HG02885 (cell line): Measurements from ENCODE around the gene CAMK2A.
A peak's percentile ranks its signal among the peaks of the same experiment; 100 is the strongest.
"Not testable (repeated sequence)": the region's sequence is repeated elsewhere in the genome, so short reads cannot be mapped to it uniquely, and the experiment has no call there.

Source experiments
- ATAC-seq: cut with Tn5 transposase; IDR thresholded peaks from one replicate; pipeline ENCODE4 v1.9.1; 2021; ENCODE audit warnings: mild to moderate bottlenecking; ENCODE audit not compliant: unreplicated experiment, poor library complexity

The CAMK2A gene

DNA sequence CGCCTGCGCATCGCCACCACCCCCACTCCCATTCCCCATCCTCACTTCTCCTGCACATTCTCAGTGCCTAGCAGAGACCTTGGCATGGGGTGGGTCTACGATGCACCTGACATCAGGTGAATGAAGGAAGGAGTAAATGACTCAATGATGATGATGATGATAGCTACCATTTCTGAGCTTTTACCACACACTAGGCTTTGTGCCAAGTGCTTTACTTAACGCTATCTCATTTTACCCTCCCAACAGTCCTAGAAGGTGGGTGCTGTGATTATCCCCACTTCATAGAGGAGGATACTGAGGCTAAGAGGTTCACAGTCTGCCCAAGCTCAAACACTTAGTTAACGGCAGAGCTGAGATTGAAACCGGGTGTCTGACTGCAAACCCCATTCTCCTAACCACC lies 27.1 kb downstream of the CAMK2A start:
- no peak for ATAC-seq

DNA sequence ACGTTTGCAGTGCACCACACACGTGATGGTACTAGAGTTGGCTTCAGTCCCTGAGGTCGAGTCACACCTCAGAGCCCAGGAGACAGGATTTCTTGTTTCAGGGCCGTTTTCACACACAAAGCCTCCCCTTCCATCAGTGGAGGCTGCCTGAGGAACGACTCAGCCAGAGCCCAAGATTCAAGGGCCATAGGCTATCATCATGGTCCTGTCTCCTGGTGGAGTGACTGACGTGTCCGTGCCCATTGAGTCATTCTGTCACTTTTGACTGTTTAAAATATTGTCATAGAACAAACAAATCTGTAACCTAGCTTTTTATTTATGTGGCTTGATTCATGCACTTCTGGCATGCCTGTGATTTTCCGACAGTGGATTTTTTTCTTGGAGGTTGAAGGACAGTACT lies 28.3 kb downstream of the CAMK2A start:
- no peak for ATAC-seq

DNA sequence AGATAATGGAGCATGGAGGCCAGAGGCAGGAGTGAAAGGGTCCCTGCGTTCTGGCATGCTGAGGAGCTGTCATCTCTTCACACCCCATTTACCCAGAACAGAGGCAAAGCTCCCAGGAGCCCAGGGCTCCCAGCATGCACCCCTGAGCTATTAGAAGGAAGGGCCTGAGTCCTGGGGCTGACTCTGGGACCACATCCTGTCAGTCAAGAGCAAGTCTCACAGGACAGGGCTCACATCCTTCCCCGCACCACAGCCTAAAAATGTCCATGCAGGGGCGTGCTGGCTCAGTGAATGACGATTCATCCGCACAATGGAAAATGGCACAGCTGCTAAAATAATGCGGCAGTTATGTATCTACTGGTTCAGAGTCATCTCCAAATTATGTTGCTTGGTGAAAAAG lies 31.4 kb downstream of the CAMK2A start:
- ATAC-seq, result peak; percentile 60

DNA sequence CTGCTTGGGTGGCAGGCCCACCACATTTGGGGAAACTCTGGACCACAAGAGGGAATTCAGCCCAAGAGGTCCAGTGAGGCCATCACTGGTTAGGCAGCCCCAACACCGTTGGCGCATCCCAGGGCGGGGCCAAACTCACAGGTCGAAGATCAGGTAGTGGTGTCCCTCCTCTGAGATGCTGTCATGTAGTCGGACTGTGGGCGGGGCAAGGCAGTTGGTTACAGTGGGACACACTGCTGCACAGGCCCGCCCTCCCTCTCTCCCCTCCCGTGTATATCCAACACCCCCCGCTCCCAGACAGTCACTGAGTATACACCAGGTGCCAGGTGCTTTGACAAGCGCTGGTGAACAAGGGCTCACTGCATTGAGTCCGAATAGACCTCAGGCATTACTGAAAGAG lies 32.1 kb downstream of the CAMK2A start:
- no peak for ATAC-seq

DNA sequence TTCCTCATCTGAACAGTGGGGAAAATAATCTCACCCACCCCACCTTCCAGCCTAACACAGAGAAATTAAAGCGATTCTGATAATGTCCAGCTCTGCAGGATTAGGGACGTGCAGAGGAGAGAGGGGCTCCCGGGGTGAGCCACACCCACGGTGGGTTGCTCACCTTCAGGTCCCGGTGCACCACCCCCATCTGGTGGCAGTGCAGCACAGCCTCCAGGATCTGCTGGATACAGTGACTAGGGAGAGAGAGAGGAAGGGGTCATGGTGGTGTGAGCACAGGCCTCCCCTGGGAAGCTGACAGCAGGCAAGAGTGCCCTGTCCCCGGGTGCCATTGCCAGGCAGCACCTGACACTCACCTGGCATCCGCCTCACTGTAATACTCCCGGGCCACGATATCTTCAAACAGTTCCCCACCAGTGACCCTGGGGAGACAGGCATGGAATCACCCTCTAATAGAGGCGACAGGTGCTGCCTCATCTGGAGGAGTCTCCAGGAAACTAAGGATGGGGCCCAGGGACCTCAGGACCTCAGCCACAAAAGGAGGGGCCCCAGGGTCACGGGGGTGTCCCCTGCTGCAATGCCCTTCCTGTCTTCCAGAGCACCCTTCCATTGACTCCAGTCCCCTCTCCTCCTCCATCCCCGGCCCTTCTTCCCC lies 33.0 kb downstream of the CAMK2A start:
- ATAC-seq, result no peak

DNA sequence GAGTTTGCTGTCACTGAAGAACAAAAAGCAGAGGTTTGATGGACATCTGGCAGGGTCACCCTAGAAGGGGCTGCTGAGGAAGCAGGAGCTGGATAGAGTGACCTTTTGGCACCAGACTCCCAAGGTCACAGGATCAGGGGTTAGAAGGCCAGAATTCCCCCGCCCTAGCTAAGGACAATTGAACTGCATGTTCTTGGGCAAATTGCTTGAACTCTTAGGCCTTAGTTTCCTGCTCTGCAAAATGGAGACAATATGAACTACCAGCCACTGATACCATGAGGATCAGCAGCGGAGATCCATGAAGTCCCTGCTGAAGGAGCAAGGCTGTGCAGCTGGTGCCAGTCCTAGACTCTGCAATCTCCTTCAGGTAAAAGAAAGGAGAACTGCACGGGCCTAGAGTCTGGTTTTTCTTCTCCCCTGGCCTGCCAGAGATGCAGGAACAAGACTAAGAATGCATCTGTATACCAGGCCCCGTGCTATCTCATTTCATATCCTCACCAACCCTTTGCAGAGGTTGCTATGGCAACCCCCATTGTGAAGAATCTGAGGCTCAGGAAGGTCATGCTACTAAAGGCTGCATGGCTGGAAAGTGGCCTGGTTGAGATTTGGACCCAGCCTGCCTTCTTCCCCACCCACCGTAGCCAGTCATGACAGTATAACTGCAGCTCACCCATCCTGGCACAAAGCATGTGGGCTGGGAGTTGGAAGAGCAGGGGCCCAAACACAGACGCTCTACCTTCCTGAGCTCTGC lies 33.7 kb downstream of the CAMK2A start:
- ATAC-seq, result no peak

DNA sequence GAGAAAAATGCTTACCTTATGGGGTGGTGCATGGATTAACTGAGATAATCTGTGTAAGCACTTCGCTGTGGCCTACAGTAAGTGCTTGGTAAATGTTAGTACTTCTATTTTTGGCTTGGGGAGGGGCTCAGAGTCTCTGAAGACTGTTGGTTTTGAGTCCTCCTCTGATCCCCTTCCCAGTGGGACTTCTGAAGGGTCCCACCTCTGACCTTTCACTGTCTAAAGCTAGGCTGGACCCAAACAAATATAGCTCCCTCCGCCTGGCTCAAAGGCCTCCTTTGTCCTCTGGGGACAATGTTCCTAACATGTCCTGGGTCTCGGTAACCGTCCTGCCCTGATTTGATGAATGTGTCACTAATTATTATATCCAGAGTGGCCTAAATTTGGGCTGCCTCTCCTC lies 34.8 kb downstream of the CAMK2A start:
- ATAC-seq, result no peak

DNA sequence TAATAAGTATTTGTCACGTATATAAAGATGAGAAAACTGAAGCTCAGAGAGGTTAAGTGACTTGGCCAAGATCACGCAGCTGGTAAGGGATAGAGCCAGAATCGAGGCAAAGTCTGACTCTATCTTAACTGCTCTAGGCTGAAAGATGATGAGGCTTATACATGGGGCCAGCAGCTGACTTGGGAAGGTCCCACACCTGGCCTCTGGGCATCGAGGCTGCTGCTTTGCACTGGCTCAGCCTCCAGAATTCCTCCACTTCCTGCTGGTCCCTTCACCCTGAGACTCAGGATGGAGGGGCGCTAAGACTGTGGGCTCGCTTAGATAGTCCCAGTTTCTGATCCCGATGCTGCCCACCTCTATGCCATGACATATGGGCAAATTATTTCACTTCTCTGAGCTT lies 35.2 kb downstream of the CAMK2A start:
- ATAC-seq, result no peak

DNA sequence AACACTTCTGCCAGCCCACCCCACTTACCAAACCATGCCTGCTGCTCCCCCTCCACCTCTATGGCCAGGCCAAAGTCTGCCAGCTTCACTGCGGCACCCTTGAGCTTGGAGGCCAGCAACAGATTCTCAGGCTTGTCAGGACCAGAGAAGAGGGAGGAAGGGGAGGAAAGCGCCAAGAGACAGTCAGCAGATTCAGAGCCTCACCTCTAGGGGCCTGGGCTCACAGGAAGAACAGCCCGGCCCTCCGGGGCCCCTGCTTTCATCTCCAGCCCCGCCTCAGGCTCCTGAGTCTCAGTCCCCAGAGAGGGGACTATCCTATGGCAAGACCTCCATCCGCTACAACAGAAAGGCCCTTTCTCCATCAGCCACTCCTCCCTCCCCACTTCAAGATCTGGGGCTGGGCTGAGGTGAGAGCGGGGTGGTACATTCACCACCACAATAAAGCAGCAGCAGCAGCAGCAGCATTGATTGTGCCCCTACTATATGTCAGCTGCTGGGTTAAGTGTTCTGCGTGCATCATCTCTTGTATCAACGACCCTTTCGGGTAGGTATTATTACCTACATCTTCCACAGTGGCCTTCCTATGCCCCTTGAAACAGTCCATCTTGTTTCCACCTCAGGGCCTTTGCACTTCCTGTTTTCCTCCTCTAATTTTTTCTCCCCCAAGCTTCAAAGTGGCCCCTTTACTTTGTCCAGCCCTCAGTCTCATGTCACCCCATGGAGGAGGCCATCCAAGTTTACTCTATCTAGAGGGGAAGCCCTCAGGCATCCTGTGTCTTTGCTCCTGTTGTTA lies 36.0 kb downstream of the CAMK2A start:
- no peak for ATAC-seq

DNA sequence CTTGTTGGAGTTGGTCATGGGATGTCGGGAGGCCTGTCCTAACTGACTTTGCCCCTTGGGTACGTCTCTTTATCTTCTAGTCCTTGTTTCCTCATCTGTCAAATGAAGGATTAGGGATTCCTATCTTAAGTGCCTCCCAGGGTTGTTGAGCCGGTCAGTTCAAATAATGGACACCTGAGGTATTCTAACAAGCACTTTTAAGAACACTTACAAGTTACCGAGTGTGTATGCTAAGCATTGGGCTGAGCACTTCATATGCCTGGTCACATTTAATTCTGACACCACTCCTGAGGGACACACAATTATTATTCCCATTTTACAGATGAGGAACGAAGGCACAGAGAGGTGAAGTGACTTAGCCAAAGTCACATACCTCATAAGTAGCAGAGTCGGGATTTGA lies 37.1 kb downstream of the CAMK2A start:
- no peak for ATAC-seq

DNA sequence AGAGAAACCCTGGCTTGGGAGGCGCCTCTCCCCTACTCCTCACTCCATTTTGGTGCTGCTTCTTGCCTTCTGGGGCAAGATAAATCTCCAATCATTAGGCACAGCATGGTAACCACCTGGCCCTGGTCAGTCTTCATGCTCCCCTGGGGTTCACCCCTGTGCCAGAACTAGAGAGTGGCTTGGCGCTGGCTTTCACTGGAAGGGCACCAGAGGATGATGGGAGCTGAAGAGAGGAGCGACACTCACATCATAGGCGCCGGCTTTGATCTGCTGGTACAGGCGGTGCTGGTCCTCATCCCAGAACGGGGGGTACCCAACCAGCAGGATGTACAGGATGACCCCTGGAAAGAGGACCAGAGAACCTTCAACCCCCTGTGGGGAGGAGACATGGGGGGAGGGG lies 38.1 kb downstream of the CAMK2A start:
- ATAC-seq, result no peak

DNA sequence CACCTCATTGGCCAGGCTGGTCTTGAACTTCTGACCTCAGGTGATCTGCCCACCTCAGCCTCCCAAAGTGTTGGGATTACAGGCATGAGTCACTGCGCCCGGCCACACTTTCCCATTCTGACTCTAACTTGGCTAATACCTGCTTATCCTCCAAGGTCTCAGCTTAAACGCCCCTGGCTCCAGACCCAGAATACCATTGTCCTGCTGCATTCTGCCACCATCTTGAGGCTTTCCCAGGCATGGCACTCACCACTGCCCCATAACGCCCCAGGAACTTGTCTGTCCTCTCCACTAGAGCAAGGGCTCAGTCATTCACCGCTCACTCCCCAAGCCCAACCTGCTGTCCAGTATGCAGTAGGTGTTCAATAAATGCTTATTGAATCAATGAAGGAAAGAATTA lies 39.8 kb downstream of the CAMK2A start:
- no peak for ATAC-seq

DNA sequence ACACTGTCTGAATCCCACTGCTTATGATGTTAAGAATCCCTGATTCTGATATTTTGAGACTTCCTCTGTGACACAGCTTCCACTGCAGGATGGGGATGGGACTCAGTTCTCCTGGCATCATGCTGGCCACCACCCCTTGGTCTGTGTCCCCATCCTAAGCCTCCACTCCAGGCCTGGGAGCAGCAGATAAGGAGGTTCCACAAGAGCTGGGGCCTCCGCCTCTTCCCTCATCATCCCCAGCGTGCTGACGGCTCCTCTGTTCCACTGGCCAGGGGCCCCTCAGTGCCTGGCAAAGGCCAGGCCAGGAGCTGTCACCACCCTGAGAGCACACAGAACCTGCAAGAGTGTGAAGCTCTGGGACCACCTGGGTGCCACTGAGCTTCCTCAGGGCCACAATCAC lies 40.6 kb downstream of the CAMK2A start:
- ATAC-seq, result no peak

DNA sequence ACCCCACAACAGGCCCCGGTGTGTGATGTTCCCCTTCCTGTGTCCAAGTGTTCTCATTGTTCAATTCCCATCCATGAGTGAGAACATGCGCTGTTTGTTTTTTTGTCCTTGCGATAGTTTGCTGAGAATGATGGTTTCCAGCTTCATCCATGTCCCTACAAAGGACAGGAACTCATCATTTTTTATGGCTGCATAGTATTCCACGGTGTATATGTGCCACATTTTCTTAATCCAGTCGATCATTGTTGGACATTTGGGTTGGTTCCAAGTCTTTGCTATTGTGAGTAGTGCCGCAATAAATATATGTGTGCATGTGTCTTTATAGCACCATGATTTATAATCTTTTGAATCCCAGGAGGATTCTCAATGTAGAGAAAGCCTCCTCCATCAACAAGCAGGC lies 41.1 kb downstream of the CAMK2A start:
- not testable (repeated sequence) for ATAC-seq

DNA sequence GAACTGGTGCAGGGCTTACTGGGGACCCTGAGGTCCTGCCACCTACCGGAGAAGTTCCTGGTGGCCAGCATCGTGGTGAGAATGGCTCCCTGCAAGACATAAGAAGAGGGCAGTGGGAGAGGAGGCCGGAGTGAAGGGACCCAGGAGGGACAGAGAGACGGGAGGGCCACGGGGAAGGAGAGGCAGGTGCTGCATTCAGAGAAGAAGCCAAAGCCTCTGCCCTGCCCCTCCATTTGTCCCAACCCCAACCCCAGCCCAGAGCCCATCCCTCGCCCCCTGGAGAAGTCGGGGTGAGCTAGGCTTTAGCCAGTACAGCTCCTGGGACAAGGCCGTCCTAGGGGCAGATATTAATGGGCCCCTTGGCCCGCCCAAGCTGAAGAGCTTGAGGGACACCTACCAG lies 41.8 kb downstream of the CAMK2A start:
- no peak for ATAC-seq

DNA sequence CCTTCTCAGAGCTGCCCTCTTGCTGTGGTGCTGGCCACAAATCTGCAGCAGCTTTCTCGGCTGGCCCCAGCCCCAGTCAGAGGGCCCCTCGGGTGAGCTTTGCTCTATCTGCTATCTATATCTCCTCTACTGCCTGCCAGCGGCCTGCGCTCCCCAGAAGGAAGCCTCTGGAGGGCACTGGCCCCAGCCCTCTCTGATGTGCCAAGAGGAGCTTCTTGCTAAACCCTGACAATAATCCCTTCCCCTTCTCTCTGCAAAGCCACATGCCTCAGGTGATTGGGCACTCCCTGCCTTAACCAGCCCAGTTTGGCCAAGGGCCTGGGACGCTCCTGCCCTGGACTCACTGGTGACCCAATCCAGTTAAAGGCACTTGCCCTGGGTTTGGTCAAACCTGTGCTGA lies 42.7 kb downstream of the CAMK2A start:
- no peak for ATAC-seq

DNA sequence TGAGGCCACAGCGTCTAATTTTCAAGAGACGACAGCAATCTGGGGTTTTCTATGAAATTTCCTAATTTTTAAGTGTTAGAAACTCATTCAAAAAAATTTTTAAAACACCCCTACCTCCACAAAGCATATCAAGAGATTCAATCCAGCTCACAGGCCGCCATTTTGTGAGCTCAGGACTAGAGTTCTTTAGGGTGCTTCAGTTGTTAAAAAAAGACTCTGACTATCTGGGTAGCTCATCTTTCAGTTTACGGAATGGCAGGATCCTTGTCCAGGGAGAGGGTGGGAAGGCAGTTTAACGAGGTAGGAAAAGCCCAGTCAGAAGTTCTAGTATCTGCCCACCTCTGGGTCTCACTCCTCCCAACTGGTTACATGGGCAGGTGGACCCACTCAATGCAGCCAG lies 43.1 kb downstream of the CAMK2A start:
- no peak for ATAC-seq

DNA sequence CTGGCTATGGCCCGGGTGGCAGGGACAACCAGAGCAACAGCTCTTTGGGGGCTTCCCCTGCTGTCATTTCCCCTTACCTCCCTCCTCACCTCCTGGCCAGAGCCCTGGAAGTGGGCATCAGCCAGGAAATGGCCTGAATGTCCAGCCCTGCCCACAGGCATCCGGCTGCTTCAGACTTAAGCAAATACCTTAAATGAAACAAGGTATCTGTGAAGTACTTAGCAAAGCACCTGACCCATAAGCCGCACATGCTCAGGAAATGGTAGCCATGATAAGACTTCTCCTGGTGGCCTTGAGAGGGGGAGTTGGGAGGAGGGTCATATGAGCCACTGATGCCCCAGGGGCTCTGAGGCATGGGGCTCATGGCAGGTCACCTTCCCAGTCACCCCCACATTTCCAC lies 43.8 kb downstream of the CAMK2A start:
- no peak for ATAC-seq

DNA sequence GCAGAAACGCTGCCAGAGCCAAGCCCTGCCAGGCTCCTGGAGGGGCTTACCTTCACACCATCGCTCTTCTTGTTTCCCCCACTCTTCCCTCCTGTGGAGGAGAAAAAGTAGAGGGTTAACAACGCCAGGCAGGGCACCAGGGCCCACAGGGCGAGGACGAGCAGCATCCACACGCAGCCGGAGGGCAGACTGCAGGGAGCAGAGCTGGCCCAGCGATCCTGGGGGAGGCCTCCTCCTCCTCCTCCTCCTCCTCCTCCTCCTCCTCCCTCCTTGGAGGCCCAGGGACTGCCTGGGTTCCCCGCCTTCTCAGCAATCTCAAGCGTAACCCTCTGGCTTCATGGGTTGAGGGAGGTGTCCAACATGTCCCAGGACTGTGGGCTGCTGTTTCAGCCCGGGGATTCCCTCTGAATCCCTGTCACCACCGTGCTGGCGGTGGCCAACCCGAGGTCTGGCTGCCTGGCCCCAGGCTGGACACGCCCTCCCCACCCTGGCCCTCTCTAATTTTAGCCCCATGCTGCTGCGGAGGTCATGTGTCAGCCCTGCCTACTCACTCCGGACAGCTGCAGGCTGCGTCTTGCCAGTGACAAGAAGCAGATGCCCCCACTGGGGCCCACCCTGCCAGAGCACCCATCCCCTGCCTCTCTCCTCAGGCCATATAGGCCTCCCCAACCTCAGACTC lies 44.3 kb downstream of the CAMK2A start:
- ATAC-seq, result no peak

DNA sequence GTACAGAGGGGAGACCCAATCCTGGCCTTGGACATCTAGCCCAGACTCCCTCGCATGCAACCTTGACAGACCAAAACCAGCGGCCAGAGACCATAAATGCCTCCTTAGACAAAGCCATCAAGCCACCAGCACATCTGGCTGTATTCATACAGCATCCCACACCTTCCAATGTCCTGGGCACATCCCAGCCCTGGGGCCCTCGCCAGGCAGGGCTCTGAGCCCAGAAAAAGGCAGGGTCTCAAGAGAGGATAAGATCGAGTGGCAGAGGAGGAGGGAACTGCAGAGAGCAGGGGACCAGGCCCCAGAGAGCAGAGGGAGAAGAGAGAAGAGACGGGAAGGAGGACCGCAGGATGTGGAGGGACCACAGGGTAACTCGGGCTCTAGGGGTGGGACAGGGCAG lies 45.4 kb downstream of the CAMK2A start:
- no peak for ATAC-seq

DNA sequence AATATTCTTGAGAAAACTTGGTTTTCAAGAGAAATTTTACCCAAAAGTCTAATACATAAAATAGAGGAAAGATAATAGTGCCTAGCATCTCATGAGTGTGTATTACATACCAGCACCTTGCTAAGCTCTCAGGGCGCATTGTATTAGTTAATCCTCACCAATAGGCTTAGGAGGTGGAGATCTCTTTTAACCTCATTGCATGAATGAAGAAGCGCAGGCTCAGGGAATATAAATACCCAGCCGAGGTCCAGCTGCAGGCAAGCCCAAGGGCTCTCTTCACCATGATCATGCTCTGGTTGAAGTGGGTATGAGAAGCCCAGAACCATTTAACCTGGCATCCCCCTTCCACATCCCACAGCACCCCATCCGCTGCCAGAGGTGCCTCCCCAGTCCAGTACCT lies 46.0 kb downstream of the CAMK2A start:
- no peak for ATAC-seq
